Osteocyte (in vitro differentiated cells): Measurements from ENCODE around the gene COPE. TPM values are rescaled to one million over a fixed set of nuclear protein-coding genes. Genes with fewer than 3 reads are reported as not detected.

Experiments used
- DNase-seq: peaks from one replicate; pipeline ENCODE4 v3.0.0; 2021; ENCODE audit warnings: mixed read lengths; ENCODE audit not compliant: unreplicated experiment; ENCODE audit errors: extremely low spot score
- H3K27ac Mint-ChIP-seq: one replicate; pipeline ENCODE4 v1.8.0; 2021; ENCODE audit warnings: mild to moderate bottlenecking, mixed read lengths; ENCODE audit not compliant: unreplicated experiment
- H3K27me3 Mint-ChIP-seq: one replicate; pipeline ENCODE4 v1.8.0; 2021; ENCODE audit warnings: mixed read lengths; ENCODE audit not compliant: unreplicated experiment
- H3K36me3 Mint-ChIP-seq: one replicate; pipeline ENCODE4 v1.8.0; 2021; ENCODE audit warnings: mixed read lengths; ENCODE audit not compliant: unreplicated experiment
- H3K4me1 Mint-ChIP-seq: one replicate; pipeline ENCODE4 v1.8.0; 2021; ENCODE audit warnings: mixed read lengths; ENCODE audit not compliant: unreplicated experiment
- H3K4me3 Mint-ChIP-seq: one replicate; pipeline ENCODE4 v1.8.0; 2021; ENCODE audit warnings: mild to moderate bottlenecking, moderate library complexity, mixed read lengths; ENCODE audit not compliant: unreplicated experiment
- H3K9me3 Mint-ChIP-seq: one replicate; pipeline ENCODE4 v1.8.0; 2021; ENCODE audit warnings: mixed read lengths; ENCODE audit not compliant: unreplicated experiment
- CTCF ChIP-seq: fragments of 200-600 bp; sonication (generic); IDR thresholded peaks from 2 replicates; pipeline ENCODE4 v1.5.0; 2021; ENCODE audit warnings: antibody characterized with exemption, mild to moderate bottlenecking, moderate library complexity
- total RNA-seq: library from RNA; stranded (reverse); gene quantifications from 2 replicates; pipeline ENCODE4 v1.2.1, GENCODE V29; 2021

COPE gene
- total RNA-seq, 1 donor from 2014 or later: 175 TPM

GRCh38 chr19:18940769-18941627 is 21.8 kb upstream of the COPE start, which contains the start of gene HOMER3:
TSS of gene HOMER3 (minus strand) at chr19:18941217. CDS start at chr19:18938982, 2,235 bp downstream.
- no peaks in the 10 kb centered on the region for H3K9me3 Mint-ChIP-seq
- peak within 1 kb of the TSS; percentile 88 for H3K4me3 Mint-ChIP-seq
- peak within 1 kb of the TSS; percentile 77 for H3K27ac Mint-ChIP-seq
- DNase-seq: peak; percentile 93
- peaks cover 12% of the 10 kb centered on the region for H3K4me1 Mint-ChIP-seq
- H3K27me3 Mint-ChIP-seq: no peaks in the 10 kb centered on the region
- peaks cover 5% of the 10 kb centered on the region for H3K36me3 Mint-ChIP-seq
- peak; percentile 35 for TF ChIP-seq CTCF

- peak overlapping the region; percentile 77 for H3K27ac Mint-ChIP-seq
- TF ChIP-seq CTCF: no peak
- H3K27me3 Mint-ChIP-seq: no peaks in the 10 kb centered on the region
Measured at GRCh38 chr19:18939922-18940768, 21.0 kb upstream of the COPE start.

GRCh38 chr19:18939163-18939562 is 20.0 kb upstream of the COPE start:
- Mint-ChIP-seq H3K27ac (no peak overlapping the region), H3K27me3 (no peaks in the 10 kb centered on the region), H3K4me3 (peak overlapping the region; percentile 88), H3K4me1 (peaks cover 12% of the 10 kb centered on the region), H3K36me3 (peaks cover 9% of the 10 kb centered on the region), H3K9me3 (no peaks in the 10 kb centered on the region)
- DNase-seq: no peak
- TF ChIP-seq CTCF: no peak

More at GRCh38 chr19:18939922-18940768, 21.0 kb upstream of the COPE start:
- peak overlapping the region; percentile 88 for H3K4me3 Mint-ChIP-seq
- H3K4me1 Mint-ChIP-seq: peaks cover 12% of the 10 kb centered on the region
- H3K9me3 Mint-ChIP-seq: no peaks in the 10 kb centered on the region
- peaks cover 5% of the 10 kb centered on the region for H3K36me3 Mint-ChIP-seq
- DNase-seq: no peak

GRCh38 chr19:18933297-18933696 is 14.1 kb upstream of the COPE start:
- no peak for DNase-seq
- Mint-ChIP-seq H3K27me3 (no peaks in the 10 kb centered on the region), H3K9me3 (no peaks in the 10 kb centered on the region), H3K27ac (no peak overlapping the region), H3K4me1 (peaks cover 1% of the 10 kb centered on the region), H3K4me3 (no peak overlapping the region), H3K36me3 (peaks cover 16% of the 10 kb centered on the region)
- no peak for TF ChIP-seq CTCF
